Activated CD4-positive, alpha-beta T cell treated with anti-CD3 and anti-CD28 coated beads for 24 hours (primary cell): ENCODE data around the gene CENPE.
A peak's percentile ranks its signal among the peaks of the same experiment; 100 is the strongest.
"Not testable (repeated sequence)": the region's sequence is repeated elsewhere in the genome, so short reads cannot be mapped to it uniquely, and the experiment has no call there.

Source experiments
- DNase-seq, 2 donors: peaks; one replicate each; pipeline ENCODE4 v3.0.0-alpha.2; 2020; ENCODE audit warnings: low read depth in 2 of 2

Gene CENPE

DNA sequence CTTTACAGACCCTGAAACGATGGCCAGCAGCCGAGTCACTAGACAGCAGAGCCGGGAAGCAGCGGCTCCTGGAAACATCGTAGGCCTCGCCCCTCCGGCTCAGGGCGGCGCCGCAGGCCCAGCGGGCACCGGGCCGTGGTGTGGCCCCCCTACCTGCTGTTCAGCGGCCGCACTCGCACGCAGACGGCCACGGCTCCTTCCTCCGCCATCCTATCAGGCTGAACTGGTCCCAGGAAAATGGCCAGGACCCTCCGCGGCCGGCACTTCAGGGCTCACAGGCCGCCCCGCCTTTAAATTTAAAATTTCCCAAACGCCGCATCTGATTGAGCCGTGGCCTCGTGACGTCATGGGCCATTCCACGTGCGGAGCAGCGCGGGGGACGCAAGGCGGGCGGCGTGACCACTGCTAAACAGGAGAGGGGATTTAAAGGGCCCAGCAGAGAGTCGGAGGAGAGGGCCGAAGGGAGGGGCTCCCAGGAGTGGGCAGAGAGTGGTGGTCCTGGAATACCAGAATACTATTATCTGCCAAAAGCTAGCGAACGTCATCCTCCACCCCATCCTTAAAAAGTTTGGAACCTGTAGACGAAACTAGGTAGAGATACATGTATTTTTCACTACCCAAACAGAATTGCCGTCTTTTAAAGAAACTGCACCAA, at the start of gene CENPE:
CENPE (minus strand) TSS at position 233 of the 655 bp plus-strand sequence; CDS start at position 209, 24 bp downstream.
- DNase-seq = peak; percentile 75 to 80

- no peak for DNase-seq
Measured at GRCh38 chr4:103244251-103244650, 46.1 kb upstream of the CENPE start.

GRCh38 chr4:103230938-103231337, 32.8 kb upstream of the CENPE start:
- not testable (repeated sequence) for DNase-seq

DNA sequence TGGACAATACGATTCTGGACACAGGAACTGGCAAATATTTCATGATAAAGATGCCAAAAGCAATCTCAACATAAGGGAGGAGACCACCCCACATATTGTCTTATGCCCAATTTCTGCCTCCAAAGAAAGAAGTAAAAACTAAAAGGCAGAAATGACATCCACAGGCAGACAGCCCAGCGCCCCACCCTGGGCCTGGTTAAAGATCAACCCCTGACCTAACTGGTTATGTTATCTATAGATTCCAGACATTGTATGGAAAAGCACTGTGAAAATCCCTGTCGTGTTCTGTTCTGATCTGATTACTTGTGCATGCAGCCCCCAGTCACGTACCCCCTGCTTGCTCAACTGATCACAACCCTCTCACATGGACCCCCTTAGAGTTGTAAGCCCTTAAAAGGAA, 25.4 kb upstream of the CENPE start:
- not testable (repeated sequence) for DNase-seq

GRCh38 chr4:103207673-103208072, 9.5 kb upstream of the CENPE start:
- no peak for DNase-seq

GRCh38 chr4:103204111-103204510, 6.0 kb upstream of the CENPE start:
- no peak for DNase-seq

DNA sequence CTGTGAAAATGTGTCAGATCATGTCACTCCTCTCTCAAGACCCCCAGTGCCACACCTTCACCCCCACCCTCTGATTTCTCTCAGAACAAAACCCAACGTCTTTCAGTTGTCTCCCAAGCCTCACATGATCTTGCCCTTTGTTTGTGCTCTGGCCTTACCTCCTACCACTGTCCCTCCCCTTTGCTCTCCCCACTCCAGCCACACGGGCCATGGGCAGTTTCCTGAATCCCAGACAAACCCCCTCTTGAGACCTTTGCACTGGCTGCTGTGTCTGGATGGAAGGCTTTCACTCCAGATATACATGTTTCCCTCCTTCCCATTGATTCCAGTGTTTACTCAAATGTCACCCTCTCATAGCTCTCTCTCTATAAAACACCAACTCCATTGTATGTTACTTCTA, 3.6 kb upstream of the CENPE start:
- no peak for DNase-seq

GRCh38 chr4:103201253-103201652, 3.1 kb upstream of the CENPE start:
- DNase-seq = no peak

GRCh38 chr4:103199009-103199408, 866 bp upstream of the CENPE start:
- DNase-seq = no peak

DNA sequence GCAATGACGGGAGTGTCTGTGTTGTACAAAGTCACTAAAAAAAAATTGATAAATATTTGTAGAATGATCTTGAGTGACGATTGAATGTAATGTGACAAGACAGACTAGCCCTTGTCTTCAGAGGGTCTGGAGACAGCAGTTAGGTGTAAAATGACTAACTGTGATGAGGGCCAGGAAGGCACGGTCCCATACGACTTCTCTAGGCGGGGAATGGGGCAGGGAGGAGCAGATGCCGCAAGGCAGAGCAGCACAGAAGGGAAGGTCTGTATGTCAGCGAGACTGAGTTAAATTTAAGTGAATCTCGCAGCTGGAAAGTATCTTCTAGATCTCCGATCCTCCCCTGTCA, 405 bp downstream of the CENPE start:
- DNase-seq = no peak

DNA sequence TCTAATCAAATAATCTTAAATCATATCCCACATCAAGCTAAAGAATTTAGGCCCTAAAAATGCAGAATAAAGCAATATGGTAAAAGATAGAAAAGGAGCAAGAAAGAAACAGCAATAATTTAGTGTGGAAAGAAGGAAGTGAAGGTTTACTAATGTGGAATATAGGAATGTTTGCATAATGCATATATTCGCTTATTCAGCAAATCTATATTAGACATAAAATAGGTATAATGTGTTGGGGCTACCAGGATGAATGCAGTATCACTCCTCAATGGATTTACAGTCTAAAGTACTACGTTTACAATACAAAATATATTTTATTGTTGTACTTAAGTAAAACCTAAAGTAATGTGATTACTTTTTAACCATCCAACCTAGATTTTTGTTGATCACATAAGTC, 4.7 kb downstream of the CENPE start:
- DNase-seq = no peak

- DNase-seq = no peak
Measured at GRCh38 chr4:103171006-103171405, 27.1 kb downstream of the CENPE start.

DNA sequence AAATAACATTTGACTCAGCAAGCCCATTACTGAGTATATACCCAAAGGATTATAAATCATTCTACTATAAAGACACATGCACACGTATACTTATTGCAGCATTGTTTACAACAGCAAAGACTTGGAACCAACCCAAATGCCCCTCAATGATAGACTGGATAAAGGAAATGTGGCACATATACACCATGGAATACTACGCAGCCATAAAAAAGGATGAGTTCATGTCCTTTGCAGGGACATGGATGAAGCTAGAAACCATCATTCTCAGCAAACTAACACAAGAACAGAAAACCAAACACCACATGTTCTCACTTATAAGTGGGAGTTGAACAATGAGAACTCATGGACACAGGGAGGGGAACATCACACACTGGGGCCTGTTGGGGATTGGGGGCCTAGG, 28.4 kb downstream of the CENPE start:
- DNase-seq = not testable (repeated sequence)

DNA sequence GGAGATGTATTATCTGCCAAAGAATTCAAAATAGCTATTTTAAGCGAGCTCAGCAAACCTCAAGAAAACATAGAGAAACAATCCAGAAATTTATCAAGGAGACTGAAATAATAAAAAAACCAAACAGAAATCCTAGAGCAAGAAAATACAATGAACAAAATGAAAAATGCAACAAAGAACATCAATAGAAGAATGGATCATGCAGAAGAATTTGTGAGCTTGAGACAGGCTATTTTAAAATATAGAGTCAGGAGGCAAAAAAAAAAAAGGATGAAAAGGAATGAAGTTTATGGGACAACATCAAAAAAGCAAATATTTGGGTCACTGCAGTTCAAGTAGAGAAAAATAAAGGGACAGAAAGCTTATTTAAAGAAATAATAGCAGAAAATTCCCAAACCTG, 29.1 kb downstream of the CENPE start:
- no peak for DNase-seq

GRCh38 chr4:103162176-103162575, 36.0 kb downstream of the CENPE start:
- DNase-seq = no peak

DNA sequence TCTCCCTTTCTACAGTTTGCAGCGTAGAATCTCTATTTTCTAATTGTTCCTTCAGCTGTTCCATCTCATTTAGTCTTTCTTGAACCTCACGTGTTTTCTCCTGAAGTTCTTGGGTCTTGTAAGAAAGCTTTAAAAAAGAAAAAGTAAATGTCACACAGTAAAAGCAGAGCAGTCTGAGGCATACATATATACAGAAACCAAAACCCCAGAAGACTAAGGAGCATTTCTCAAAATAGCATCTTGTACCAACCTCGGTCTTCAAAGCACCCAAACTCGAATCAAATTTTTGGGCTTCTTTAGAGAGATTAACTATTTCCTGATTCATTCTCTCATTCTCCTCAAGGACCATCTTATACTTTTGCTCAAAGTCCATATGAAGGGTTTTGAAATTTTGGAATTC, 39.4 kb downstream of the CENPE start:
- DNase-seq = no peak

DNA sequence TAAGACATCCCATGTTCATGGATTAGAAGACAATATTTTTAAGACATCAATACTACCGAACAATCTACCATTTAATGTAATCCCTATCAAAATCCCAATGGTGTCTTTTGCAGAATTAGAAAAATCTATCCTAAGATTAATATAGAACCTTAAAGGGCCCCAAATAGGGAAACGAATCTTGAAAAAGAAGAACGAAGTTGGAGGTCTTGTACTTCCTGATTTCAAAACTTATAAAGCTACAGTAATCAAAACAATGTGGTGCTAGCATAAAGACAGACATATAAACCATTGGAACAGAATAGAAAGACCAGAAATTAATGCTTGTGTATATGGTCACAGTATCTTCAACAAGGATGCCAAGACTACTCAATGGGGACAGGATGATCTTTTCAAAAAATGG, 42.0 kb downstream of the CENPE start:
- DNase-seq = no peak

GRCh38 chr4:103152381-103152780, 45.8 kb downstream of the CENPE start:
- no peak for DNase-seq

DNA sequence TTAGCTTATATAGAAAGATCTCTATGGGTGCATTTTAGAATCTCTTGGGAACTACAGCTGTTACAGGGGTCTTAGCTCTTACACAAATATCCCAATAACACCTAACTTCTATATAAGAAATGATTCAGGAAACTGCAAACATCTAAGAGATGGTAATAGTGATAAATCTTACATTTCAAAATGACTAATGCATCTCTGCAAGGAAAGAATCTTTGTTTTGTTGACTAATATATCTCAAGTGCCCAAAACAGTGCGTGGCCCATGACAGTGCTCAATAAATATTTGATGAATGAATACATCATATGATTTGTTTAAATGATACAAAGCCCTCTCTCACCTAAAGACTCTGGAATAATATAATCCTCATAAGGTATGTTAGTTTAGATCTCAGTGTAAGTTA, 47.5 kb downstream of the CENPE start:
- no peak for DNase-seq

- DNase-seq = no peak
Measured at GRCh38 chr4:103144926-103145325, 53.2 kb downstream of the CENPE start.

- no peak for DNase-seq
Measured at GRCh38 chr4:103137446-103137827, 60.7 kb downstream of the CENPE start.

GRCh38 chr4:103136671-103137445, 61.3 kb downstream of the CENPE start:
- DNase-seq = no peak

GRCh38 chr4:103129174-103129573, 69.0 kb downstream of the CENPE start:
- DNase-seq = no peak

- no peak for DNase-seq
Measured at GRCh38 chr4:103126126-103126525, 72.0 kb downstream of the CENPE start.
